Immature natural killer cell (primary cell): ENCODE data around the gene HELZ2. TPM values are rescaled to one million over a fixed set of nuclear protein-coding genes. Genes with fewer than 3 reads are reported as not detected.
"Not testable (repeated sequence)": the region's sequence is repeated elsewhere in the genome, so short reads cannot be mapped to it uniquely, and the experiment has no call there.

ENCODE experiments used
- DNase-seq, 3 donors: peaks; one replicate each; pipeline ENCODE4 v3.0.0; 2022; ENCODE audit warnings: mixed read lengths in 1 of 3
- H3K27ac Mint-ChIP-seq, 6 donors: one replicate each; pipeline ENCODE4 v1.8.0; 2020; ENCODE audit warnings: mixed read lengths in 6 of 6, mild to moderate bottlenecking in 5 of 6, inconsistent platforms in 4 of 6, moderate library complexity in 3 of 6
- H3K27me3 Mint-ChIP-seq, 3 donors: one replicate each; pipeline ENCODE4 v1.8.0; 2020 to 2021; ENCODE audit warnings: low read depth in 3 of 3, mild to moderate bottlenecking in 3 of 3, mixed read lengths in 3 of 3, moderate library complexity in 3 of 3, inconsistent platforms in 1 of 3
- H3K36me3 Mint-ChIP-seq, 3 donors: one replicate each; pipeline ENCODE4 v1.8.0; 2020; ENCODE audit warnings: mixed read lengths in 3 of 3, inconsistent platforms in 2 of 3, mild to moderate bottlenecking in 2 of 3
- H3K4me1 Mint-ChIP-seq, 2 donors: one replicate each; pipeline ENCODE4 v1.8.0; 2020; ENCODE audit warnings: inconsistent platforms in 2 of 2, mild to moderate bottlenecking in 2 of 2, mixed read lengths in 2 of 2, moderate library complexity in 1 of 2
- H3K4me3 Mint-ChIP-seq, 5 donors: one replicate each; pipeline ENCODE4 v1.8.0; 2020; ENCODE audit warnings: mild to moderate bottlenecking in 5 of 5, mixed read lengths in 5 of 5, inconsistent platforms in 3 of 5, moderate library complexity in 3 of 5
- H3K9me3 Mint-ChIP-seq, 6 donors: one replicate each; pipeline ENCODE4 v1.8.0; 2020; ENCODE audit warnings: mild to moderate bottlenecking in 6 of 6, mixed read lengths in 6 of 6, inconsistent platforms in 4 of 6, moderate library complexity in 3 of 6
- polyA plus RNA-seq, 3 donors: library from polyadenylated mRNA; unstranded; fragments of 300-500 nt; fragmentation: Illumina TruSeq; gene quantifications; one replicate each; pipeline ENCODE4 v1.2.3, GENCODE V29; 2021

The HELZ2 gene
- polyA plus RNA-seq, 3 donors from 2014 or later = 2.4 to 11.3 (median 3.7) TPM

DNA sequence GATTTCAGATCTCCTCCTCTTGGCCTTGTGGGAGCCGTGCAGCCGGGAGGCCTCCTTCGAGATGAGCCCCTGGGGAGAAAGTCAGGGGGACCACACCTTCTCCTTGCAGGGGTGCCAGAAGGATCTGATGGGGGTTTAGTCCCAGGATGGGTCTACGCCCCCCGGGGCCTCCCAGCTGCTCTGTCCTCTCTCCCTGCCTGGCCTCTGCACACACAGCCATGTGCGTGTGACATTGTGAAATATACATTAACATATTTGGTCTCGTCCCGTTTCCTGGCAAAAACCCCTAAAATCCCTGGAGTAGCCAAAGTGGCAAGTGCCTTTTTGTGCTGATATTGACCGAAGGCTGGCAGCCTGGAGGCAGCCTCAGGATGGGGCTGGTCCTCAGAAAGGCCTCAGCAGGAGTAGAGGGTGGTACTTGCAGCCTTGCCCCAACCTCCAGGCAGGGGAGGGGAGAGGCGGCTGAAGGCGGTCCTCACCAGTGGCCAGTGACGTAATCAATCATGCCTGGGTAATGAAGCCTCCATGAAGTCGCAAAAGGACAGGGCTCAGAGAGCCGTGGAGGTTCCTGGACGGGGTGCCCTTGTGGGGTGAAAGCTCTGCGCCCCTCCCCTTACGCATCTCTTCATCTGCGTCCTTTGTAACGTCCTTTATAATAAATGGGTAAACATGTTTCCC, 5.1 kb upstream of the HELZ2 start:
- Mint-ChIP-seq H3K27ac (no peak overlapping the region), H3K9me3 (no peaks in the 10 kb centered on the region), H3K36me3 (peaks cover 0 to 4% (median 0%) of the 10 kb centered on the region in 3 donors), H3K4me3 (no peak overlapping the region), H3K4me1 (peaks cover 0 to 3% of the 10 kb centered on the region in 2 donors), H3K27me3 (peaks cover 2 to 6% (median 5%) of the 10 kb centered on the region in 3 donors)
- no peak for DNase-seq

DNA sequence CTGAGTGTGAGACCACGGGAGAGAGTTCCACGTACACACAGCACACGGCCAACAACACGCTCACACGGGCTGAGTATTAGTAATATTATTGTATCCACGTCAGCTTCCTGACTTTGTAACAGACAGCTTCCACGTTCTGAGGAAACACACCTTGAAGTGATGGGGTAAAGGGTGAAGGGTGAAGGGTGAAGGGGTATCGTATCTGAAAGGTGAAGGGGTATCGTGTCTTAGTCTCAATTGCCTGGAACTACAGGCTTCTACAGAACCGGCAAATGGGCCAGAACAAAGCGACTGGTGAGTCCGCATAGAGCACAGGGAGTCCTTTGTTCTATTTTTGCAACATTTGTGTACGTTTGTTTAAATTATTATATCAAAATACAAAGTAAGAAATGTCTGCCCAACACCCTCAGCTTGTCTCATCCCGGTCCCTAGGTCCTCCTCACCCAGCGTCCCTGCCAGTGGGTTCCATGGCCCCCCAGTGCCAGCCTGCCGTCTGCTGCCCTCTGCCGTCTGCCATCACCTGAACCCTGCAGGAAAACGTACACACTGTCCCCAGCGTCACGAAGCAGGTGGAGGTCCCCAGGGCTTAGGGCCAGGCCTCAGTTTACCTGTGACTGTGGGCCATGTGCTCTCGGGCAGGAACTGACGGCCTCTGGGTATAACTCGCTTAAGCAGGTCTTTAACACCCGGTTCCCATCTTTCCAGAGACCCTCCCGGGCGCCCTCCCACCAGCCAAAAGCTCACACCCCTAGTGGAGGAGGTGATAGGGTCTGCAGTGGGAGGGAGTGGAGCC, 4.4 kb upstream of the HELZ2 start:
- no peaks in the 10 kb centered on the region for H3K9me3 Mint-ChIP-seq
- peaks cover 2 to 6% (median 5%) of the 10 kb centered on the region in 3 donors for H3K27me3 Mint-ChIP-seq
- peaks cover 0 to 3% of the 10 kb centered on the region in 2 donors for H3K4me1 Mint-ChIP-seq
- no peak overlapping the region for H3K4me3 Mint-ChIP-seq
- no peaks in the 10 kb centered on the region for H3K36me3 Mint-ChIP-seq
- H3K27ac Mint-ChIP-seq = no peak overlapping the region
- no peak for DNase-seq

DNA sequence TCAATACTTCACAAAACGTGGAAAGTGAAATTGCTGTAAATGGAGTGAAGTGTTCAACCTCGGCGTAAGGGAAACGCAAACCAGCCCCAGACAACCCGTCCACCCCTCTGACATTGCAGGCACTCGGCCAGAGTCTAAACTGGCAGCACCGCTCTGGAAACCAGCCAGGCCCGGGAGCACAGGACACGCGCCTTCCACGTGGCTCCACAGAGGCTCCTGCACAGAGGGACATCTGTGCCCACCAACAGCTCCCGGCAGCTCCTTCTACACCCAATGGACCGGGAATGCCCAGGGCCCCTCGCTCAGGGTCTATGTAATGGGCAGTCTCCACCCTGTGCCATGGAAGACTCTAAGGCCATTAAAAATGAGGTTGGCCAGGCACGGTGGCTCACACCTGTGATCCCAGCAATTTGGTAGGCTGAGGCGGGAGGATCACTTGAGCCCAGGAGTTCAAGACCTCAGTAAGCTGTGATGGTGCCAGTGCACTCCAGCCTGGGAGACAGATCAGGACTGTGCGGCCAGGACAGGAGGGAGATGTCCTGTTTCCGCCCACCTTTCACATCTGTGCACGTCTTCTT, 3.4 kb upstream of the HELZ2 start:
- Mint-ChIP-seq H3K4me3 (no peak overlapping the region), H3K9me3 (no peaks in the 10 kb centered on the region), H3K27ac (no peak overlapping the region), H3K4me1 (peaks cover 0 to 3% of the 10 kb centered on the region in 2 donors), H3K36me3 (no peaks in the 10 kb centered on the region), H3K27me3 (peaks cover 2 to 5% (median 2%) of the 10 kb centered on the region in 3 donors)
- DNase-seq = no peak

DNA sequence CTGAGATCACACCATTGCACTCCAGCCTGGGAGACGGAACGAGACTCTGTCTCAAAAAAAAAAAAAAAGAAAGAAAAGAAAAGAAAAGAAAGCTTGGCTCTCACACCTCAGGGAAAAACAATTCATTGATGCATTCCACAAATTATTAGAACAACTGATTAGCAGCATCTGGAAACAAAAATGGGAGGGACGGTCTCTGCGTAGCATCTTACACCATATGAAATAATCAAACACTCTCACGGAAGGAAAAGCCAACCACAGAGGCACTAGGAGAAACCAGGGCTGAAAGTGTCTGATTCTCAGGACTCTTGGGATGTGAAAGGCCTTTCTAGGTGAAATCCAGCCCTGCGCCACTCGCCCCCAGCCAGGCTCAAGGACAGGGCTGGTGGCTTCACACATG, 2.3 kb upstream of the HELZ2 start:
- Mint-ChIP-seq H3K27ac (no peak overlapping the region), H3K4me1 (peaks cover 0 to 3% of the 10 kb centered on the region in 2 donors), H3K27me3 (peaks cover 0 to 5% (median 2%) of the 10 kb centered on the region in 3 donors), H3K36me3 (no peaks in the 10 kb centered on the region), H3K9me3 (no peaks in the 10 kb centered on the region), H3K4me3 (peak overlapping the region in 3 of 5 donors; percentile 29 to 53 (median 46))
- no peak for DNase-seq

DNA sequence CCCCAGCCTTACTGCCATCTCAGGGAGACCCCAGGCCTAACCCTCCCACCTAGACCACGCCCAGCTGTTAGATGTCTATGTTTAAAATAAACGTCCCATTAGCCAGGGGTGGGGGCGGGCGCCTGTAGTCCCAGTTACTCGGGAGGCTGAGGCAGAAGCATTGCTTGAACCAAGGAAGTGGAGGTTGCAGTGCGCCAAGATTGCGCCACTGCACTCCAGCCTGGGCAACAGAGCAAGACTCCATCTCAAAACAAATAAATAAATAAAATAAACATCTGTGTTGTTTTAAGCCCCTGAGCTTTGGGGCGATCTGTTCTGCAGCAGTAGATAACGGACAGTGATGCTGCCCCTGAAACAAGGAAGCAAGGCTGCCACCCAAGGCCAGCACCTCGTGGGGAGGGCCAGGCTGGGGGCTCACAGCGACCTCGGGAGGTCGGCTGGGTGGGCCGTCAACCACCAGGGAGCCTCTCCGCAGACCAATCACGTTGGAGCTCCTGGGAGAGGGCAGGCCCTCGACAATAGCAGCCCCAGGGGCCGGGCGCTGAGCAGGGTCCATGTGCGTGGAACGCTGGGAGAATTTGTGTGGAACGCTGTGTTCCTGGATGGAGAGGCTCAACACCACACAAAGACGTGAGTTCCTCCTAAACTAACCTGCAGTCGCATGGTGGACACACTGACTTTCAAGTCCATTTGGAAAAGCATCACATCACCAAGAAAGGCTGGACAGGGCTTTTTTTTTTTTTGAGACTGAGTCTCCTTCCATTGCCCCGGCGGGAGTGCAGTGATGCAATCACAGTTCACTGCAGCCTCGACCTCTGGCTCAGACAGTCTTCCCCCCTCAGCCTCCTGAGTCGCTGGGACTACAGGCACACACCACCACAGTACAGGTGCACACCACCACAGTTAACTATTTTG, 1.0 kb upstream of the HELZ2 start:
- no peak for DNase-seq
- Mint-ChIP-seq H3K27me3 (peaks cover 0 to 5% (median 2%) of the 10 kb centered on the region in 3 donors), H3K36me3 (no peaks in the 10 kb centered on the region)

DNA sequence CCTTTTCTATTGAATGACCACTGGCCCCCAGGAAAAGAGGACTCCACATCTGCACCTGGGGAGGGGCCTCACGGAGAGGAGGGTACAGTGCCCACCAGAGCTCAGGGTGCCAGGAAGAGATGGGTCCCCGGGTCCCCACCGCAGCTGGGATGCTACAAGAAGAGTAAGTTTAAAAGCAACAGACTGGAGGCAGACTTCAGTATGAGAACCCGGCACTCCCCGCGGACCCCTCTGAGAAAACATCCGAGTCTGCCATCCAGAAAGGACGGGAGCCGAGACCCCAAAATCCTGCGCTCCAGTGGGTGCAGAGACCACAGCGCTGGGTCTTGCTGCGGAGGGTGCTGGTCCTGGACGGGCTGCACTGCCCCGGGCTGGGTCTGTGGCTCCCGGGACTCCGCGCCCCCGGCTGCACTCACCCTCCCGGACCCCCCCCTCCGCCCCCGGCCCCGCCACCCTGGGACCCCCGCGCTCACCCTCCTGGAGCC, 350 bp downstream of the HELZ2 start:
- no peaks in the 10 kb centered on the region for H3K36me3 Mint-ChIP-seq
- peak overlapping the region; percentile 80 to 89 (median 80) for H3K4me3 Mint-ChIP-seq
- H3K27ac Mint-ChIP-seq = peak overlapping the region in 5 of 6 donors; percentile 57 to 87 (median 76)
- peaks cover 5 to 7% of the 10 kb centered on the region in 2 donors for H3K4me1 Mint-ChIP-seq
- H3K27me3 Mint-ChIP-seq = peaks cover 0 to 10% (median 0%) of the 10 kb centered on the region in 3 donors
- no peak for DNase-seq
- H3K9me3 Mint-ChIP-seq = no peaks in the 10 kb centered on the region

More for the DNA sequence above, 1.0 kb upstream of the HELZ2 start:
- peak overlapping the region in 2 of 6 donors; percentile 28 to 49 for H3K27ac Mint-ChIP-seq
- no peaks in the 10 kb centered on the region for H3K4me1 Mint-ChIP-seq
- H3K4me3 Mint-ChIP-seq = peak overlapping the region; percentile 33 to 72 (median 65)
- H3K9me3 Mint-ChIP-seq = no peaks in the 10 kb centered on the region

DNA sequence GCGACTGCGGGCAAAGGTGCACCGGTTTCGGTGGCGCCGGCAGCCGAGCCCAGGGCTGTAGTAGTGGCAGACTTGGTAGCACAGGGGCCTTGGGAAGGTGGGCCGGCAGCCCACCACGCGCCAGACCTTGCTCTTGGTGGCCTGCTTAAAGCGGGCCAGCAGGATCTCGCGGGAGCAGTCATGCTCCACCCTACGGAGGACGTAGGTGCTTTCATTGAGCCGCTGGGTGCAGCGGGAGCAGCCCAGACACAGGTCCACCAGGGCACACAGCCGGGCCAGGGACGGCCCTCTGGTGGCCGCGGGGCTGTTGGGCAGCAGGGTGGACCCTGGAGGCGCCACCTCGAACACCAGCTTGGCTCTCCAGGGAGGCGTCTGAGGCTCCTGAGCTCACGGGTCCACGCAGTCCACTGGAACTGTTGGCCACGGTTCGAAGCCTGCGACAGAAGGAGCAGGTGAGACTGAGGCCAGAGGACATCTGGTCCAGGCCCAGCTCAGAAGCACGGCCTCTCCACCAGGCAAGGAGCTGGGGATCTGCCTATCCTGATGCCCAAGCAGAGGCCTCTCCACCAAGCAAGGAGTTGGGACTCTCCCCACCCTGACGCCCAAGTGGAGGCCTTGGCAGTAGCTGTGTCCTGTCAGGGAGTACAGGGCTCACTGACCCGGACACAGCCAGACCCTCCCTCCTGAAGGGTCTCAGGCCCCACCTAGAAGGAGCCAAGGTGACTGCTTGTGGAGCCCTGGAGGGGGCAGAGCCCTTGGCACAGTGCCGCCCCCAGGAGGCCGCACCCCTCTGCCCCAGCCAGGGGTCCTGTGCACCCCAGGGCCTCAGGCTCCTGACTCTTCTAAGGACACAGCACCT, 1.0 kb downstream of the HELZ2 start:
- peaks cover 2 to 11% (median 2%) of the 10 kb centered on the region in 3 donors for H3K27me3 Mint-ChIP-seq
- no peaks in the 10 kb centered on the region for H3K36me3 Mint-ChIP-seq
- peaks cover 9 to 13% of the 10 kb centered on the region in 2 donors for H3K4me1 Mint-ChIP-seq
- peak overlapping the region; percentile 80 to 89 (median 80) for H3K4me3 Mint-ChIP-seq
- peak overlapping the region in 4 of 6 donors; percentile 57 to 87 (median 77) for H3K27ac Mint-ChIP-seq
- DNase-seq = no peak
- no peaks in the 10 kb centered on the region for H3K9me3 Mint-ChIP-seq

DNA sequence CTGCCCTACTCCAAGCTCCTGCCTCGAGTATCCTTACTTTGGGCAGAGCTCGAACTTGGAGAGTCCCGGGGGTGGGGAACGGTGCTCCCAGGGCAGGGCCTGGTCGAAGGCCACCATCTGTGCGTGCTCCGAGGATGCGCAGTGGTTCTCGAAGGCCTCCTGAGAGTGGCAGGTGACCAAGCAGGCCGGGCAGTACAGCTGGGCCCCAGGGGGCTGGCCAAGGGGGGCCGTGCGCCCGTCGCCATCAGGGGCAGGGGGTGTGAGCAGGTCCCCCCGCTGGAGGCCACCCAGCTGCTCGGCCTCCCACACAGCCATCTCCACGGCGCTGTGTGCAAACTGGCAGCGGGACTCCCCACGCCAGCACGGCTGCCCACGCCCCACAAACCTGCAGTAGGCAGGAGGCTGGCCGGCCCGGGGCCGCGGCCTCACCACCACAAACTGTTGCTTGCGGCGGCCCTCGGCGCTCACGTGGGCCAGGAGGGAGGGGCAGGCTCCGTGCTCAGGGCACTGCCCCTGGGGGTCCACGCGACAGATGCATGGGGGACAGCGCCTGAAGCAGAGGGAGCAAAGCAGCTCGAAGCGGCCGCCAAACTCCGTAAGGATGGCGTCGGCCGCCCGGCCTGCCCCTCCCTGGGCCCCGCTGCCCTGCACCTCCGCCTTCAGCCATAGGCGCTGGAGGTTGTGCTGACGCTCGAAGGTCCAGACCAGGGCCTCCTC, 1.8 kb downstream of the HELZ2 start:
- Mint-ChIP-seq H3K4me3 (no peak overlapping the region), H3K27me3 (peaks cover 10 to 14% (median 10%) of the 10 kb centered on the region in 3 donors), H3K9me3 (no peaks in the 10 kb centered on the region), H3K36me3 (peaks cover 0 to 2% (median 0%) of the 10 kb centered on the region in 3 donors), H3K27ac (no peak overlapping the region), H3K4me1 (peaks cover 17 to 21% of the 10 kb centered on the region in 2 donors)
- DNase-seq = no peak

DNA sequence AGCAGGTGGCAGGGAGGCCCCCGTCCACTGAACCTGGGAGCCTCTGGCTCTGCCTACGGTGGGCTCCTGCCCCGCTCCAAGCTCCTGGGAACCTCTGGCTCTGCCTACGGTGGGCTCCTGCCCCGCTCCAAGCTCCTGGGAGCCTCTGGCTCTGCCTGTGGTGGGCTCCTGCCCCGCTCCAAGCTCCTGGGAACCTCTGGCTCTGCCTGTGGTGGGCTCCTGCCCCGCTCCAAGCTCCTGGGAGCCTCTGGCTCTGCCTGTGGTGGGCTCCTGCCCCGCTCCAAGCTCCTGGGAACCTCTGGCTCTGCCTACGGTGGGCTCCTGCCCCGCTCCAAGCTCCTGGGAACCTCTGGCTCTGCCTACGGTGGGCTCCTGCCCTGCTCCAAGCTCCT, 3.0 kb downstream of the HELZ2 start:
- peaks cover 15 to 18% (median 15%) of the 10 kb centered on the region in 3 donors for H3K27me3 Mint-ChIP-seq
- H3K27ac Mint-ChIP-seq, H3K4me3 Mint-ChIP-seq, H3K36me3 Mint-ChIP-seq, H3K9me3 Mint-ChIP-seq, DNase-seq: not testable (repeated sequence)
- peaks cover 22 to 26% of the 10 kb centered on the region in 2 donors for H3K4me1 Mint-ChIP-seq

DNA sequence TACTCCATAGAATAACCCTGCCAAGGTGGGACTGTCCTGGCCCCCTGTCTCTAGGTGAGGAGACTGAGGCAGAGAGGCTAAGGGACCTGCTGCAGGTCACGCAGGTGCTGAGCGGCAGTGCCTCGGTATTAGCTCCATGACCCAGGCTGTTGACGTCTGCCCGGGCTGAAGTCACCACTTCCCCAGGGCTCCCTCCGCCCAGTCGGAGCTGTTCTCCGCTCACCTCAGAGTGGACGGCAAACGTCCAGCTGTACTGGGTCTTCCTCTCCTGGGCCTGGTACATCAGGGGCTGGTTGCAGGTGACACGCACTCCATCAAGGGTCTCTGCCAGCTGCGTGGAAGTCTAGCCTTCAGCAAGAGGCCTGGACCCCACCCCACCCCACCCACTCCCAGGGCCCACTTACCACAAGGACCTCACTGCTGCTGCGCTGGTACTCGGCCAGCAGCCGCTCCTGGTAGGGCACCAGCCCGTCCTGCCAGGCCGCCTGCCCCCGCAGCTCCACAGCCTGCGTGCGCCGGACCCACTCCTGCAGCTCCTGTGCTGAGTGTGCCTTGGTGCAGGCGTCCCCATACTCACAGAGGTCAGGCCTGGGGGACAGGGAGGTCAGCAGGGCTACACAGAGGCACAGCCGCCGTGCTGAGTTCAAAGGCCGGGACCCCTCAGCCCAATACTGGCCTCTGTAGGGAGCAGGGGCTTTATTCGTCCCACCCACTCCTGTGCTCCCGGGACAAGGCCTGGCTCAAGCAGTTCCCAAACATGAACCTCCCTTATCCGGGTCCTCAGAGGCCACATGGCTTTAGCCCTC, 3.6 kb downstream of the HELZ2 start:
- Mint-ChIP-seq H3K27ac (no peak overlapping the region), H3K27me3 (peaks cover 15 to 20% (median 15%) of the 10 kb centered on the region in 3 donors)
- no peak for DNase-seq

More for the DNA sequence above, 3.6 kb downstream of the HELZ2 start:
- peaks cover 22 to 26% of the 10 kb centered on the region in 2 donors for H3K4me1 Mint-ChIP-seq
- peaks cover 0 to 9% (median 0%) of the 10 kb centered on the region in 3 donors for H3K36me3 Mint-ChIP-seq
- H3K9me3 Mint-ChIP-seq = no peaks in the 10 kb centered on the region
- no peak overlapping the region for H3K4me3 Mint-ChIP-seq
